Glomerular visceral epithelial cell (primary cell): ENCODE results near the gene ADGRL1.
"Not testable (repeated sequence)": the region's sequence is repeated elsewhere in the genome, so short reads cannot be mapped to it uniquely, and the experiment has no call there.

Experiments
- DNase-seq: peaks from one replicate; pipeline ENCODE4 v3.0.0-alpha.2; 2016; ENCODE audit errors: extremely low spot score

The ADGRL1 gene

GRCh38 chr19:14205452-14206287, at the start of gene ADGRL1:
ADGRL1 (minus strand) TSS chr19:14206169; CDS start chr19:14183602, 22,567 bp downstream.
- DNase-seq = not testable (repeated sequence)

DNA sequence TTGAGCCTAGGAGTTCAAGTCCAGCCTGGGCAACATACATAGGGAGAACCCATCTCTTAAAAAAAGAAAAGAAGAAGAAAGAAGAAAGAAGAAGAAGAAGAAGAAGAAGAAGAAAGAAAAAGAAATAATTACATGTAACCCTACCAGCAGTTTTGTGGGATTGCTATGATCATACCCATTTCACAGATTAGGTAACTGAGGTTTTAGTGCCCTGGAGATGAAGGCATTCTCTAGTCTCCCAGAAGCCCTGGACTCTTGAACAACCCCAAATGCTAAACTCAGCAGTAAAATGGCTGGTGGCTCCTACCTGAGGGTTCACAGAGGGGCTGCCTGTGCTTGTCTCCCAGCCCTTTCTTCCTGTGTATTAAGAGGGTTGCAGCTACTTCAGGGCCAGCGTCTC, 49.3 kb upstream of the ADGRL1 start:
- DNase-seq = not testable (repeated sequence)

DNA sequence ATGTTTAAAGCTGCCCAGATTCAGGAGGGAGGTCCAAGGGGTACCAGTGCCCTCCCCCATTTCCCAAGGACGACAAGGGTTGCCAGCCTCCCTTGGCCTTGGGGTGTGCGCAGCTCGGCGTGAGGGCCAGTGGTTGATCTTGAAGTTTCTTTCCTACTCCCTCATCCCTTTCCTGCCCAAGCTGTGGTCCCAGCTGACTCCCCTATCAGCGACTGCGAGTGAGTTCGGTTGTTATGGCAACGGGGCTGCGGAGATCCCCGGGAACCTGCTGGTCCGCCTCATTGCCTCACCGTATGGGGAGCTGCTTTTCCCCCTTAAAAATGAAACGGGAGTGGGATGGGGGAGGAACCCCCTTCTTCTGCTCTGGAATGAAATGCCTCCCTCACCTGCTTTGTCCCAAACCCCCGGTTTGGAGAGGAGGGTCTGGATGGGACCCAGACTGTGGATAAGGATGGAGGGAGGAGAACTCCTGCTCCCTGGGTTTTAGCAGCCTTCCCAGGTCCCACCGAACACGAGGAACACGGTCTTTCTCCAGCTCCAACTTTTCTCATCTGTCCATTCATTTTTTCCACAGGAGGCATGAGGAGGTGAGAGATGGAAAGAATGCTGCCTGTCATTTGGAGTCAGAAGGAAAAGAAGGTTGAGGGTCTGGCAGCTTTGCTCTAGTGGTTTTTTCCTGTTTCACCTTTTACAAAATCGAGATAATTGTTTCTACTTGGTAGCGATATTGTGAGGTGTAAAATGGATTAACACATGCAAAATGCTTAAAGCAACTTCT, 48.0 kb upstream of the ADGRL1 start:
- not testable (repeated sequence) for DNase-seq

DNA sequence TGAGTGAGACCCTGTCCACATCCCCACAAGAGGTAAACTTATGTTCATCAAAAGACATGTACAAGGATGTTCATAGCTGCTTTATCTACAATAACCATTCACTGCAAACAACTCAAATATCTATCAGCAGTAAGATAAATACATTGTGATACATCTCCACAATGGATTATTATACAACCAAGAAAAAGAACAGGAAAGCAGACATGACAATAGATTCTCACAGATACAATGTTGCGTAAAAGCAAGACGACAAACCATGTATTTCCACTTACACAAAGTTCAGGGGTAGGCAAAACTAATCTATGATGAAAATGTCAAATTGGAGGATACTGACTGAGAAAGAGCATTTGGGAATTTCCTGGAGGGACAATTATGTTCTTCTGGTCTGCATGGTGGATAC, 46.2 kb upstream of the ADGRL1 start:
- not testable (repeated sequence) for DNase-seq

DNA sequence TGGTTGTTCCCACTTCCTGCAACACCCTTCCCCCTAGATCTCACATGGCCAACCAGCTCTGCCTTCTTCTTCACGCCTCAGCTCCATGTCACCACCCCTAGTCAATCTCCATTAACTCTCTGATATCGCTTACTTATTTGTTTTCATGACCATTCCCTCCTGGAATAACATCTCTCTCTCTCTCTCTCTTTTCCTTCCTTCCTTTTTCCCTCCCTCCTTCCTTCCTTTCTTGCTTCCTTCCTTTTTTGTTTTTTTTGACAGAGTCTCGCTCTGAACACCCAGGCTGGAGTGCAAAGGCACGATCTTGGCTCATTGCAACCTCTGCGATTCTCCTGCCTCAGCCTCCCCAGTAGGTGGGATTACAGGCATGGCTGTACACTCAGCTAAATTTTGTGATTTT, 44.9 kb upstream of the ADGRL1 start:
- DNase-seq = no peak

DNA sequence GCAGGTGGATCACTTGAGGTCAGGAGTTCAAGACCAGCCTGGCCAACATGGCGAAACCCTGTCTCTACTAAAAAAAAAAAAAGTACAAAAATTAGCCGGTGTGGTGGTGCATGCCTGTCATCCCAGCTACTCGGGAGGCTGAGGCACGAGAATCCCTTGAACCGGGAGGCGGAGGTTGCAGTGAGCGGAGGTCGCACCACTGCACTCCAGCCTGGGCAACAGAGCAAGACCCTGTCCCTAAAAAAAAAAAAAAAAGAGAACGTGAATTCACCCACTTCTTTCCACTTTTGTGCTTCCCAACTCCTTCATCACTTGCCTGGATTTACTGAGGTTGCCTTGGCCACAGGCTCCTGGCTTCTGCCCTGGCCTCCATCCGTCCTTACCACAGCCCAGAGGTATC, 44.3 kb upstream of the ADGRL1 start:
- DNase-seq = not testable (repeated sequence)

DNA sequence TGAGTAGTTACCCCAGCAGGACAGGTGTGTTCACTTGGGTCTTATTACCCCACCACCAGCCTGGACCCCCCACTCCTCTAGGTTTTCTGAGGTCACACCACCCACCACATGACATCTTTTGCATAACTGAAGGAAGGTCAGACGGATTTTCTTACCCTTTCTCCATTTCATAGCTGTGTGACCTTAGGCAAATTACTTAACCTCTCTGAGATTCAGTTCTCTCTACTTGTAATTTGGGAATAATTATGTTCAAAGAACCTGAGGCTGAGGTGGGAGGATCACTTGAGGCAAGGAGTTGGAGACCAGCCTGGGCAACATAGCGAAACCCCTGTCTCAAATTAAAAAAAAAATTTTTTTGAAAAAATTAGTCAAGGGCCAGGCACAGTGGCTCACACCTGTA, 43.9 kb upstream of the ADGRL1 start:
- not testable (repeated sequence) for DNase-seq

GRCh38 chr19:14249012-14249754, 43.2 kb upstream of the ADGRL1 start:
- DNase-seq = not testable (repeated sequence)

GRCh38 chr19:14248578-14249011, 42.6 kb upstream of the ADGRL1 start:
- no peak for DNase-seq

DNA sequence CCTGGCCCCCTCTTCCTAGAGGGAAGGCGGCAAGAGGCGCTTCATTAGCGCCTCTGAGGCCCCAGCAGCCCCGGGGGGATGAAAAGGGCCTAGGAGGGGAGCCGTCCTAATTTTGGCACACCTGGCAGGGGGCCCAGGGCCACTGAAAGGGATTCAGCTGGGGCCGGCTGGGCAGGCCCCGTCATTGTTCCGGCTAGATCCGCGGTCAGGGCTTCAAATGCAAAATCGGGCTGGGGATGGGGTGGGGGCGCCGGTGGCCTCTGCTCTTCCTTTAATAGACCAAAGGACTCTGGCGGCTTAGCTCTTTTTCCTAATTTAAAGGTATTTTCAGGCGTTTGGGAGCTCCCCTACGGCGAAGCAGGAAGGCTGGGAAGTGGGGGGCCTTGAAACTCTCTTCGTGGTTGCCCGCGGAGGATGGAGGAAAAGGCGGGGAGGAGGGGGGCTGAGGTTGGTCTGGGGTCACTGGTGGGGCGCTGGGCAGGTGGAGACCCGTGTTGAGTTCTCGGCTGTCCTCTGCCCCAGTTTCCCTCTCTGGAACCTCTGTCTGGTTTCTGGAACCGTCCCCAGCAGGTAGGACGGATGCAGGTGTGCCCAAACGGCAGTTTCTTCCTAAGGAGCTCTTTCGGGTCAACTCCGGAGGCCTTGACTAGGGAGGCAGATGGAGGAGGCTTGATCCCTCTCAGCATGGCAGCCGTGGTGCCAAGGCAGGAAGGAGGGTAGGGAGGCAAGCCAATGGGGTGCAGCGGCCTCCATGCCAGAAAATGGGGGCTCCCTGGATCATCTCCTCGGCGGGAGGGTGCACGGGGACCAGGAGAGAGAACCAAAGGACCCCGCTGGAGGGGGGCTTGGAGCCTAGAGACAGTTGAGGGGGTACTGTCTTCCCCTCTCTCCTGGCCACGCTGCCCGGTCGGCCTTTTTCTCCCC, 41.8 kb upstream of the ADGRL1 start:
- not testable (repeated sequence) for DNase-seq

DNA sequence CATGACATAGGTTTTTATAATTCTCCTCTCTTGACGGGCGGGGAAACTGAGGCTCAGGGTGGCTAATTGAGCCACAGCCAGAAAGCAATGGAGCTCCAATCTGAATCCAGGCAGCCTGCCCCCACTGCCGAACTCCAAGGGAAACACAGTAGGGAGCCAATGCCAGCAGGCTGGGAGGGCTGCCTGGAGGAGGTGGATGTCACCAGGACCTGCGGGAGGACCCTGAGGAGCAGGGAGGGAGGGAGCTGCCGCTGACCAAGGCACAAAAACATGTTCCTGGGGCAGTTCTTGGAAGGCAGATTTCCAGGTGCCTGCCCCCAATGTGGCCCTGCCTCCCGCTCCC, 41.2 kb upstream of the ADGRL1 start:
- not testable (repeated sequence) for DNase-seq

DNA sequence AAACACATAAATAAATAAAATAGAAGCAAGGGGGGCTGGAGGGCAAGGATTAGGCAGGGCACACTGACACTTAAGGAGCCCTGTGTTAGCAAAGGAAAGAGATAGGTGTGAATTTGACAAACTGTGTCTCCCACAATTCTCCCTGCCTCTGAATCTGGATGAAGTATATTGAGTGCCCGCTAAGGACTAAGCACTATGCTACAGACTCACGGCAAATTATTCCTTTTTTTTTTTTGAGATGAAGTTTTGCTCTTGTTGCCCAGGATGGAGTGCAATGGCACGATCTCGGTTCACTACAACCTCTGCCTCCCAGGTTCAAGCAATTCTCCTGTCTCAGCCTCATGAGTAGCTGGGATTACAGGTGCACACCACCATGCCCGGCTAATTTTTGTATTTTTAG, 38.4 kb upstream of the ADGRL1 start:
- not testable (repeated sequence) for DNase-seq

DNA sequence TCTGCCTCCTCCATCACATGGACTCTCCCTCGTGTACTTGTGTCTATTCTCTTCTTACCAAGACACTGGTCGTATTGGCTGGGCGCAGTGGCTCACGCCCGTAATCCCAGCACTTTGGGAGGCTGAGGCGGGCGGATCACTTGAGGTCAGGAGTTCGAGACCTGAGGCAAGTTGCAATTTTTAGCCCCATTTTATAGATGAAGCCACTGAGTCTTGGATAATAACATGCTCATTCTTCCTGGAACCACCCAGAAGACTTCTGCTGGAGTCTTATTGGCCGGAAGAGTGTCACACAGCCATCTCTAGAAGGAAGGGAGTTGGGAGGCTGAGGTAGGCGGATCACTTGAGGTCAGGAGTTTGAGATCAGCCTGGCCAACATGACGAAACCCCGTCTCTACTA, 37.7 kb upstream of the ADGRL1 start:
- not testable (repeated sequence) for DNase-seq

- no peak for DNase-seq
Observed at GRCh38 chr19:14237014-14237941, 31.3 kb upstream of the ADGRL1 start.

DNA sequence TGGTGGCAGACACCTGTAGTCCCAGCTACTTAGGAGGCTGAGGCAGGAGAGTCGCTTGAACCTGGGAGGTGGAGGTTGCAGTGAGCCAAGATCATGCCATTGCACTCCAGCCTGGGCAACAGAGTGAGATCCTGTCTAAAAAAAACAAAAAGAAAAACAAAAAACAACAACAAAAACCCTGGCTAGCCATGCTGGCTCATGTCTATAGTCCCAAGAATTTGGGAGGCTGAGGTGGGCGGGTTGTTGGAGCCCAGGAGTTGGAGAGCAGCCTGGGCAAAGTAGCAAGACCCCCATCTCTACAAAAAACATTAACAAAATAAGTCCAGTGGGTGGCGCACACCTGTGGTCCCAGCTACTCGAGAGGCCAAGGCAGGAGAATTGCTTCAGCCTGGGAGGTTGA, 27.0 kb upstream of the ADGRL1 start:
- not testable (repeated sequence) for DNase-seq

- DNase-seq = not testable (repeated sequence)
Observed at GRCh38 chr19:14228446-14229071, 22.6 kb upstream of the ADGRL1 start.

DNA sequence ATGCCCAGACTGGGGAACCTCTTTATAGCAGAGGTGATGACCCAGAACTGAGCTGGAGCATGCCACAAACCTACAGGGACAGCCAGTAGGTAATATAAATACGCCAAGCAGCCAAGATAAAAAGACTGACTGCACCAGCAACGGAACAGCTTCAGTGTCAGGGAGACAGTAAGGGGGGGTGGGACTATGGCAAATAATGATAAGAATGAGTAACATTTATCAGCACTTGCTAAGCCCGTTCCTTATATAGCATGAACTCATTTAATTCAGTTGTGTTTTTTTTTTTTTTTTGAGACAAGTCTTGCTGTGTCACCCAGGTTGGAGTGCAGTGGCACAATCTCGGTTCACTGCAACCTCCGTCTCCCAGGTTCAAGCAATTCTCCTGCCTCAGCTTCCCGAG, 20.5 kb upstream of the ADGRL1 start:
- DNase-seq = not testable (repeated sequence)

- no peak for DNase-seq
Observed at GRCh38 chr19:14222886-14223285, 16.9 kb upstream of the ADGRL1 start.

GRCh38 chr19:14221345-14221744, 15.4 kb upstream of the ADGRL1 start:
- DNase-seq = peak; percentile 47
